HG02571 (cell line): ENCODE measurements around the gene LDB2.
"Not testable (repeated sequence)": the region's sequence is repeated elsewhere in the genome, so short reads cannot be mapped to it uniquely, and the experiment has no call there.

Source experiments
- ATAC-seq: cut with Tn5 transposase; IDR thresholded peaks from one replicate; pipeline ENCODE4 v1.9.1; 2021; ENCODE audit warnings: mild to moderate bottlenecking, moderate library complexity; ENCODE audit not compliant: unreplicated experiment

LDB2 gene

DNA sequence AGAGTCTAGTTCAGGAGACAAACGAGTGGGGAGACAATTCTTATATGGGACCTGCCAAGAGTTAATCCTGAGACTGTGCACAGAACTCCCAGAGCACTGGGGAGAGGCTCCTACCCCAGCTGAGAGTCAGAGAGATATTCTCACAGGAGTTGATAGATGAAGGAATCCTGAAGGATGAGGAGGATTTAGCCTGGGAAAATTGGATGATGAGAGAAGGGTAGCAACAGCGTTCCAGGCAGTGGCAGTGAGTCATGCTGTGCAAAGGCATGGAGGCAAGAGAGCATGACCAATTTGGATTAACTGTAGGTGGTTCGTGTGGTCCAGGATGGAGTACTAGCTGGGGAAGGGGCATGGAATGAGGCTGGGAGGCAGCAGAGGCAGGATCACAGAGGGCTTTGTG is 318.6 kb downstream of the LDB2 start:
- ATAC-seq = no peak

DNA sequence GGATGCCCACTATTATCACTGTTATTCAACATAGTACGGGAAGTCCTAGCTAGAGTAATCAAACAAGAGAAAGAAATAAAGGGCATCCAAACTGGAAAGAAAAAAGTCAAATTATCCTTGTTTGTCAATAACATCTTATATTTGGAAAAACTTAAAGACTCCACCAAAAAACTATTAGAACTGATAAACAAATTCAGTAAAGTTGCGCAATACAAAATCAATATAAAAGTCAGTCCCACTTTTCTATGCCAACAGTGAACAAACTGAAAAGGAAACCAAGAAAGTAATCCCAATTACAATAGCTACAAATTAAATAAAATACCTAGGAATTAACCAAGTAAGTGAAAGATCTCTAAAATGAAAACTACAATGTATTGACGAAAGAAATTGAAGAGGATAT is 321.3 kb downstream of the LDB2 start:
- no peak for ATAC-seq

DNA sequence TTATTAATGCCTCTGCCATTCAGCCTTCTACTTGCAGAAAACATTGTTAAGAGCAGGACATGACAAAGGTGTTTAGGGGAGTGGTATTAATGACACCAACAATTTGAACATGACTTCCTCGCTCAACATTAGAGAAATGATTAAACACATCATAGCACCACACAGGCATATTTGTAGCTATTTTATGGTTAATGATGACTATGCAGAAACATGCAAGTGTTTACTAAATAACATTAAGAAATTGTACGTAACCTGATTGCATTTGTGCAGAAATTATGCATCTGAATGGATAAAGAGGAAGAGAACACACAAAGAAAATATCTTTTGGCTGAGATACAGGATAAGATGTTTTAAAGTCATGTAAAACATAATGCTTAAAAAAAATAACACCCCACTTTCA is 323.5 kb downstream of the LDB2 start:
- ATAC-seq = no peak

DNA sequence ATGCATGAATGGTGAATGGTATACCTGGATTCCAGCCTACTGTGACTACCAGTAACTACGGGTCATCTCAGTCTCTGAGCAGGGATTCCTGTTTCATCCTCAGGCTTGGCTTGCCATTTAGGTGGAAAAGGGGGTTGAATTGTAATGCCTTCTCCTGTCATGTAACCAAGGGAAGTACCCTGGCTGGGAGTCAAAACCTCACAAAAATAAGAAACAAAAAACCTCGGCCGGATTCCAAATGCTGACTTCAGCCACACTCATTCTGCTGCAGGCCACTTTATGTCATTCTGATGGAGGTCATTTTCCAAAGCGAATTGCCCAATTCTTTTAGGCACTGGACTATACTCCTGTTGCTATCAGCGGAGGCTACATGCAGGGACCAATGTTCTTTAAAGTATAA is 324.7 kb downstream of the LDB2 start:
- no peak for ATAC-seq

DNA sequence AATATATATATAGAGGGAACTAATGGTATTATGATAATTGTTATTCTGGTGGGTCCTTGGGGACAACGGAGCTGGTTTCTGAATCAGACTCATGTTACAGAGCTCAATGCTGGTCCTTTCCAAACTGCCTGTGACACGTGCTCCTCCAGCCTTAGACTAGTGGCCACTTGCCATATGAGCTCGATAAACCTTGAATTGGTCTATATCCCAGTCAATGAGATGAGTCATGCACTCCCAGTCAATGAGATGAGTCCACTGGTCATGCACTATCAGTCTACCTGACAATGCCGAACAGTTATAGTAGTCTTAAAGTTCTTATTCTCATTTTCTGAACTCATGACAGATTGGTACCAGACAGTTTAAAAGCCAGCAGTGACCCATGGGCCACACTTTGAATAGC is 325.2 kb downstream of the LDB2 start:
- ATAC-seq = no peak

DNA sequence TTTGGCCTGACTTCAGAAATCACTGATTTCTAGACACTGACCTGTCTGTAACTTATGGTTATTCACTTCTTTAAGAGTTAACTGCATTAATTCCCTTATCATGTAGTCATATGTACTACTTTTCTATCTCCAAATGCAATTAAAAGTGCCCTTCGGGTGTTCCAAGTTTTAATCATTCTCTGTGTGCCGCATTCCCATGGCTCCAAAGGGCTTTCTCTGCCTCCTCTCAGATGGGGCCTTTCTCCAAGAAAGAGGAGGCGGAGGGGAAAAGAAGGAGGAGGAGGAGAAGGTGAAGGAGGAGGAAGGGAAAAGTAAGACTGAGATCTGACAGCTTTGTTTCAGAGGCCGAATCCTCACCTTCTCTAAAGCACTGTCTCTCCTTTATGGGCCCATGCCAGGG is 325.8 kb downstream of the LDB2 start:
- ATAC-seq = no peak

DNA sequence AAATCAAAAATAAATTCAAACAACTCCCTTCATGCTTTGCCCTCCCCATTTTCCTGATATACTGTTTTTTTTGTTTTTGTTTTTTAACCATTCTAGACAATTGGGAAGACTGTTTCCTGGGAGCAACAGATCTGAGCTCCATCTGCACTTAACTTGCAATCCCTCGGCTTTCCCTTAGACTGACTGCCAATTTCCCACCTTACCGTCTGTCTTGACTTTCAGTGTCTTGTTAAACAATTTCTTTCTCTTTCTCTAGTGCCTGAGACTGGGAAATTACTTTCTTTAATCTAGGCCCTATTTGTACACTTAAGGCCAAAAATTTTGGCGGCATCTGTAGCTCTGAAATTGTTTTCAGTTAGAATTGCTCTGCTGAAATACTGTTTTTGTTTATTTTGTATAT is 326.3 kb downstream of the LDB2 start:
- no peak for ATAC-seq

DNA sequence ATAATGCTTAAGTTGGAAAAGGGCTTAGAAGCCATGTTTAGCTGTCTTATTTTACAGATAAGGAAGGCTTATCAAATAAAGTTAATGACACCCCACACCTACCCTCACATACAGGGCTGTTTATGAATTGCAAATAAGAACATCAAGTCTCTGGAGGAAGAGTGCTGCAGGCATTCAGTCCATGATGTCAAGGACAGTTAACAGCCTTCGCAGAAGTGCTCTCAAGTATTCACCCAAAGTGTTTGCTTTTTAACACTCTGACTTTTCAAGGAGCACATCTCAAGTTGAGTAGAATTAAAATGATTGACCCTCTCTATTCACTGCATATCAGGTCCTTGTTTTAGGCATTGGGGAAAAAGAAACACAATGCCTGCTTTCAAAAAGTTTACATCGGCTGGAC is 328.7 kb downstream of the LDB2 start:
- ATAC-seq = no peak

DNA sequence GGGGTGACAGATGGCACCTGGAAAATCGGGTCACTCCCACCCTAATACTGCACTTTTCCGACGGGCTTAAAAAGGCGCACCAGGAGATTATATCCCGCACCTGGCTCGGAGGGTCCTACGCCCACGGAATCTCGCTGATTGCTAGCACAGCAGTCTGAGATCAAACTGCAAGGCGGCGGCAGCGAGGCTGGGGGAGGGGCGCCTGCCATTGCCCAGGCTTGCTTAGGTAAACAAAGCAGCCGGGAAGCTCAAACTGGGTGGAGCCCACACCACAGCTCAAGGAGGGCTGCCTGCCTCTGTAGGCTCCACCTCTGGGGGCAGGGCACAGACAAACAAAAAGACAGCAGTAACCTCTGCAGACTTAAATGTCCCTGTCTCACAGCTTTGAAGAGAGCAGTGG is 341.1 kb downstream of the LDB2 start:
- ATAC-seq = not testable (repeated sequence)

DNA sequence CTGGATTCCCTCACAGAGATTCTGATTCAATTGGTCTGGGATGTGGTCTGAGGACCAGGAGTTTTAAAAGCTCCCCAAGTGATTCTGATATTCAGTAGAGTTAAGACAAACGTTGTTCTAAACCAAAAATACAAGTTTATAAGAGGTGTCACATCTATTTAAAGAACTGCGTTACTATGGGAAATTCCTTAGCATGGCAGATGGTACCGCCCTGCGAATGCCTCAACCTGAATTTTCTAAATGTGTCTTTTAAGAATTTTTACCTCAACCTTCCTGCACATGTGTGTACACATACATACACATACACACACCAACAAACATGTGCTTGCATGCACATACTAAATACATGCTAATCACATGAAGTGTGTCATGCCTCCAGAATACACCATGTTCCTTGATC is 343.3 kb downstream of the LDB2 start:
- no peak for ATAC-seq

DNA sequence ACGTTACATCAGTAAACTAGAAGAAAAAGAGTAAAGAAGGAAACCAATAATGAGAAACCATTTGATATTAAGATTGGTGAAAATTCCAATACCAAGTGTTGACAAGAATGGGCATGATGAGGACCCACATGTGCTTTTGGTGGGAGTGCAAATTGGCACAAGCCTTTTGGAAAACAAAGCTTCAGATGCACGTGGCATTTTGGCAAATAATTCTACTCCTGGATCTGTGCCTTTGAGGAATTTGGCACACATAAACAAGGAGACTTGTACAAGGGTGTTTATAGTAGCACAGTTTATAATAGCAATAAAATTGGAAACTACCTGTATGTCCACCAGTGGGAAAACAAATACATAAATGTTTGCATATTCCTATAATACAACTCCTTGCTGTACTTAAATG is 347.9 kb downstream of the LDB2 start:
- ATAC-seq = no peak

DNA sequence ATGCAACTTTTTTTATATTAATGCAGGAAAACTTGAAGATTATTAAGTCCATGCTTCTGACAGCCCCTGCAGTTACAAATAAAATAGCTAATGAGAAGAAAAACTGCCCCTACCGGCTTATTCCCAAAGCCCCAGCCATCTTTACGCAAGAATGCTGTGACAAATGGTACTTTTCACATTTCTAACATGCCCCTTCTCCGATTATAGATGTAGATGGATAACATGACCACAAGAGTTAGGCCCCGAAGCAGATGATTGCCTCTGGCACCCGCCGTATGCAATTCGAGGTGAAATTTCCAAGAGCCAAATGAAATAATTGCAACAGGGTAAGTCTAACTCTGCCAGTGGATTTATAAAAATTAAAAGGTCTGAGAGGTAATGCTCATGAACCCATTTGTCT is 352.8 kb downstream of the LDB2 start:
- no peak for ATAC-seq

DNA sequence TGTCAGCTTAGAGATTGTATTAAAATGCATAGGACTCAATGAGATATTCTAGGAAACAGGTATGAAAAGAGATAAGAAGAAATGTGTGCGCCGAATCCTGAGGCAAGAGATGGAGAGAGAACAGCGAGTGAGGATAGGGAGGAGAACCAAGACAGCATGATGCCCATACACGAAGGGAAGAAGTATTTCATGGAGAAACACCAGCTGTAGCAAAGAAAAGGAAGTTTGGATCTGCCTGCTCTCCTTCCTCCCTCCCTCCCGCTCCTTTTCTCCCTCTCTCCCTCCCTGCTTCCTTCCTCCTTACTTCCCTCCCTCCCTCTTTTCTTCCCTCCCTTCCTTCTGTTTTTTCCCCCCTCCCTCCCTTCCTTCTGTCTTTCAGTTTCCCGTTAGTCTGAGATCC is 353.6 kb downstream of the LDB2 start:
- no peak for ATAC-seq

DNA sequence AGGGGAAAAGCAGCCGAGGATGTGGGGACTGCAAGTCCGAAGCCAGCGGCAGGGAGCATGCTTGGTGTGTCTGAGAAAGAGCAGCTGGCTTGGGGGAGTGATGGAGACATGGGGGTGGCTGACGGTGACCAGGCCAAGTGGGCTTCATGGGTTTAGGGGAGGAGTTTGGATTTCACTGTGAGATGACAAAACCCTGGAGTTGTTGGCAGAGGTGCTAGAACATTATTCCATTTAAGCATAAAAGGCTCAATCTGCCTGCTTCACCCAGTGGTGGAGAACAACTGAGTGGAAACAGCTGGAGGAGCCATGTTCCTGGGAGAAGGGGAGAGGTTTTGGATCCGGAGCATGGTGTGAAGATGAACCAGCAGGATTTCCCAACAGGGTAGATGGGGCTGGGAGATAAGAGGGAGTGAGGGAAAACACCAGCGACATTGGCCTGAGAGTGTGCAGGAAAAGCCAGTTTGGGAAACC is 354.2 kb downstream of the LDB2 start:
- no peak for ATAC-seq

DNA sequence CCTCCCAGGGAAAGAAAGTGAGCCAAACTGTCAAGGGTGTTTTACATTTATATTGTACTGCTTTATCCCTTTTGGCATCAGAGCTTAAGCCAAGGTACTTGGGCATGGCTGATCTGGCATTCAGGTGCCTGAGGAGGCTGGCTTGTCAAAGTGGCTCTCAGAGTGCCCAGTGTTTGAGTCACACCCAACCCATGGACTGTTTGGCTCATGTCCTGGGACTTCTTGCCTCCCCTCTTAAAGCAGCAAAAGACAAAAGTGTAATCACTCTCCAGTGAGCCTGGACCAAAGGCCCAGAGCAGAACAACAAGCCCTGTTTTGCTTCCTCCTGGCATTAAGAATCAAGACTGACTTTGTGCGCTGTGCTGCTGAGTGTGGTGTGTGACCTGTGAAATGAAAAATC is 360.5 kb downstream of the LDB2 start:
- ATAC-seq = no peak

DNA sequence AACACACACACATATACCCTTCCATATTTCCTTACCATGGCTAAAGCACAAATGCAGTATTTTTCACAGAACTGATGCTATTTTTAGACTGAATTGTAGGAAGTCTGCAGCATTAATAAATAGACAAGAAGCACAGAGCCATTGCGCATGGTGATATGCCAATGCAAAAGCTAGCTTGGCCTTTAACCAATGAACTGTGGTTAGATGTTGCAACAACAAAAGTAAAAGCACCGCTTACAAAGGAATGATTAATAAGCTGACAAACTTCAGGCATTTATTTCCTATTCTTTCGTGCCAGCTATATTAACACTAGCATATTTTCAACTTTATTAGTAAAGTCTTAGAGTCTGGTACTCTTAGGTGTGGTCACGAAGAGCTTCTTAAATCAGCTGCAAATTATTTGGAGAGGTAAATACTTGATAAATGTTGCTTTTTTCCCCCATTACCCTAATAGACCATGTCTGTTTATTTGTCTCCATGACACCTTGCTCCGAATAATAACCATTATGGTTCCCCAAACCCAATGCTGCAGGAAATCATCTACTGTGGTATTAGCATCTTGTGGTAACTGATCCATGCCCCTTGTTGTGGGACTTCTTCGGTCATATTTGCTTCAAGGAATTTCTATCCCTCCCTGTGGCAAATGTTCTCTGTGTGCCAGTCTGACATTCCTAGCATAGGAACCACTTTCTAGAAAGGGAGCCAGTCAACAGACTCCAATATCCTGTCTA is 366.0 kb downstream of the LDB2 start:
- ATAC-seq = no peak

DNA sequence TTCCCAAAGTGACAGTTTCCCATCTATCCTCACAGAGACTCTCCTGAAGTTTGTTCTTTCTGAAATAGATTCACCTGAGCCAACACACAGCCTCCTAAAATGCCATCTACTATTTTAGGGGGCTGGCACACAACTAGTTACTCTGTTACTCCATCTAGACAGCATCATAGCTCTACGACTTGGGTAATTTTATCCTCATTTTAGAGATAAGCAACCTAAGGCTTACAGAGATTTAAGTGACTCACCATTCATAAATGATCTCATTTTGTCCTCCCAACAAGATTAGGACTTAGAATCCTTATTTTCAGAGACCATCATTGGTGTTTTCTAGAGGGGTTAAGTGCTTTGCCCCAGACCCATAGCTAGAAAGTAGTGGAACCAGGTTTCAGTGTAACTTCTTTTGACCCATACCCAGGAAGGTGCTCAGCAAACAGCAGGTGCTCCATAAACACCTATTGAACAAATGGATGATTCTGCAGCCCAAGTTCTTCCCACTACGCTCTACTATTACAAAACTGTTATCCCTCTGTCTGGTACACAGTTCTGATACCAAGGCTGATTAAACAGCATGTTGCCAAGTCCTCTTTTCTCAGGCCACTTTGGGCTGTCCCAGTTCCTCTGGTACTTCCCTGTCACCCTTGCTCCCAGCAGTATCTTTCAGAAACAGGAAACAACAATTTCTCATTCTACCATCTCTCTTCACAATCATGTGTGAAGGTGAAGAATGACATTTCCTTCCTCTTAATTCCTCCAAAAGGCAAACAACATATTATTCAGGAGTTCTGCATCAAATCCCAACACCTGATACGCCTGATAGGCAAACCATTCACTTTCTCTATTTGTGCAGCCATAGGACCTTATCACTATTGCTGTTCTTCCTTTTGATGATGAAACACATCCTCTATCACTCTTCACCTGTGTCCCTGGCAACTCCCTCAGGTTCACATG is 367.5 kb downstream of the LDB2 start:
- ATAC-seq = no peak

DNA sequence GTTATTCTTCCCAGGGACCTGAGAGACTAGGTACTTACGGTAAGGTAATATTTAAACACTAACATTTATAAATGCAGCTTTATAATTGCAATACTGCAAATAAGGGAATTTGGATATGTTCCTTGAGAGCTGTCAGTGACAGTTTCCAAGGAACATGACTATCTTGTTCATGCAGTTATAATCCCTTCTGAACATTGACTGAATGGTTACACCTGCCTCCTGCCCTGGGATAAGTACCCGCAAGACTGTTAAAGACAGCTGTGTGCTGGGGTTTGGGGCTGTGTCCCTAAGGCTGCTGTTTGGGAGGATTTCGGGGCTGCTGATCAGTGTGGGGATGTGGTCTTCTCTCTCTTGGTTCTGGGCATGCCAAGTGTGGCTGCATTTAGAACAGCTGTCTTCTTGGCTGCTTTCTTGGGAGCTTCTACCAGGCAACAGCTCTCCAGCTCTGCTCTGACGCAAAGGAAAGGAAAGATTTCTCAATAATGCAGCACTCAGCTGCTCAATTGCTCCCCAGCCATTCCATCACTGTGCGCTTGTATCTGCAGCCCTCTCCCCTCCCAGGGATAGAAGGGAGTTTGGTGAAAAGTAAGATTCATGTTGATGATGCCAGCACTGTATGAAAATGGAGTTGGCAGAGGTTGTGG is 373.4 kb downstream of the LDB2 start:
- no peak for ATAC-seq

DNA sequence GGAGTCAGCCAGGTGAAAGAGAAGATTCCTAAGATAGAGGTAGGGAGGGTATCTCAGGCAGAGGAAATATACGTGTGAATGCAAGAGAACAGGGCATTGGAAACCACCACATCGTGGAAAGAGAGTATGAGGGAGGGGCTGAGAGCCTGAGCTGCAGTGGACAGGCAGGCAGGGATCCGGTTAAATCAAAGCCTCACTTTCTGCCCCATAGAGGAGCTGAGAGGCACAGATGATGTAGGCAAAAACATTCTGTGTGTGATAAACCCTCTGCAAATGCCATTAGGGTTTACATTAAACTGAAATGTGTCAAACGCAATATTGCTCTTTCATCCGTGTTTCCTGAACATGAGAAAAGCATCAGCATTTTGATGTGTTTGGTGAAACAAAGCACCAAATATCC is 374.0 kb downstream of the LDB2 start:
- no peak for ATAC-seq

DNA sequence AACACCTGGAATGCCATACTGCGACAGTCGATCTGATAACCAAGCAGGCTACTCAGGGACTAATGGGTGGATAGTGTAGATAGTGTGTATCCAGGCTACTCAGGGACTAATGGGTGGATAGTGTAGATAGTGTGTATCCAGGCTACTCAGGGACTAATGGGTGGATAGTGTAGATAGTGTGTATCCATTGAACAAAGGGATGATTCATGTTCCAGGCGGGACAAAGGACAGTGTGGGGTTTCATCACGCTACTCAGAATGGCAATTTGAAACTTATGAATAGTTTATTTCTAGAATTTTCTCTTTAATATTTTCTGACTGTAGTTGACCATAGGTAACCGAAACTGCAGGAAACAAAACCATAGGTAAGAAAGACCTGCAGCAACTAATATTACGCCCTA is 374.9 kb downstream of the LDB2 start:
- ATAC-seq = not testable (repeated sequence)

DNA sequence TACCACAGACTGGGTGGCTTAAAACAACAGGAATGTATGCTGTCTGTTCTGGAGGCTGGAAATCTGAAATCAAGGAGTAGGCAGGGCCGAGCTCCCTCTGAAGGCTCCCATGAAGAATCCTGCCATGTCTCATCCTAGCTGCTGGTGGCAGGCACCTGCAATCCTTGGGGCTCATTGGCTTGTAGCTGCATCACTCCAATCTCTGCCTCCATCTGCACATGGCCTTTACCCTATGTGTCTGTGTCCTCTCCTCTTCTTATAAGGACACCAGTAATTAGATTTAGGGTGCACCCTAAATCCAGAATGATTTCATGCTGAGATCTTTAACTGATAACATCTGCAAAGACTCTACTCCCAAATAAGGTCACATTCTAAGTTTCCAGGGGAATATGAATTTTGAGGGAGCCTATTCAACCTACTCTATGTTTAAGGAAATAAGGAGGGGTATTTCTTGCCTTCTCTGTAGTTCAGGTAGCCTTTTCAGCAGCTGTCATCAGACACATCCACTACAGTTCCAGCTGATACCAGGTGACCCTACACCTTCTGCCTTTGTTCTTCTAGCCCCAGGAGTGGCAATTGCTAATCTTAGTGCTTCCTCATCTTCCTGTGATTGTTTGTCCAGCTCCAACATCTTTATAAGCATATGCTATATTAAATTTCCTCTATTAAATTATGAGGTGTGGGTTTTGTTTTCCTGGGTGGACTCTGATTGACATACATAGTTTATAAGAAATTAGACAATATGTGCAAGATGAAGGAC is 377.1 kb downstream of the LDB2 start:
- no peak for ATAC-seq
